AG08396 (cell line): ENCODE data around the gene FIBCD1.
"Not testable (repeated sequence)": the region's sequence is repeated elsewhere in the genome, so short reads cannot be mapped to it uniquely, and the experiment has no call there.

Source experiments
- DNase-seq: peaks from one replicate; pipeline ENCODE4 v3.0.0; 2012; ENCODE audit warnings: low spot score, mixed read lengths

FIBCD1 gene

GRCh38 chr9:130972957-130973685 is 34.1 kb upstream of the FIBCD1 start:
- DNase-seq, result no peak

GRCh38 chr9:130972277-130972956 is 33.4 kb upstream of the FIBCD1 start:
- no peak for DNase-seq

- DNase-seq, result no peak
These were observed 32.3 kb upstream of the FIBCD1 start for GRCh38 chr9:130971294-130971849.

- DNase-seq, result no peak
These were observed 31.8 kb upstream of the FIBCD1 start for GRCh38 chr9:130970855-130971254.

- no peak for DNase-seq
These were observed 31.0 kb upstream of the FIBCD1 start for GRCh38 chr9:130970052-130970451.

GRCh38 chr9:130965680-130966079 is 26.6 kb upstream of the FIBCD1 start:
- no peak for DNase-seq

- no peak for DNase-seq
These were observed 24.9 kb upstream of the FIBCD1 start for GRCh38 chr9:130963916-130964315.

GRCh38 chr9:130963337-130963908 is 24.4 kb upstream of the FIBCD1 start:
- no peak for DNase-seq

GRCh38 chr9:130962418-130963316 is 23.6 kb upstream of the FIBCD1 start:
- DNase-seq, result peak; percentile 98

- no peak for DNase-seq
These were observed 22.7 kb upstream of the FIBCD1 start for GRCh38 chr9:130961511-130962300.

GRCh38 chr9:130960522-130961378 is 21.7 kb upstream of the FIBCD1 start:
- DNase-seq, result no peak

- no peak for DNase-seq
These were observed 20.8 kb upstream of the FIBCD1 start for GRCh38 chr9:130959809-130960334.

GRCh38 chr9:130958564-130958963 is 19.5 kb upstream of the FIBCD1 start:
- DNase-seq, result not testable (repeated sequence)

GRCh38 chr9:130957451-130958203 is 18.6 kb upstream of the FIBCD1 start:
- no peak for DNase-seq

GRCh38 chr9:130956636-130957450 is 17.8 kb upstream of the FIBCD1 start:
- DNase-seq, result no peak

- no peak for DNase-seq
These were observed 17.0 kb upstream of the FIBCD1 start for GRCh38 chr9:130955947-130956621.

GRCh38 chr9:130954925-130955324 is 15.9 kb upstream of the FIBCD1 start:
- not testable (repeated sequence) for DNase-seq

GRCh38 chr9:130954317-130954716 is 15.3 kb upstream of the FIBCD1 start:
- no peak for DNase-seq
